Mesenteric fat pad (tissue), 1 donor: ENCODE data around the gene BTBD9. TPM values are rescaled to one million over a fixed set of nuclear protein-coding genes. Genes with fewer than 3 reads are reported as not detected.
"Not testable (repeated sequence)": the region's sequence is repeated elsewhere in the genome, so short reads cannot be mapped to it uniquely, and the experiment has no call there.

ENCODE experiments used
- DNase-seq: peaks from one replicate; pipeline ENCODE4 v3.0.0-alpha.2; 2020; ENCODE audit warnings: low spot score
- total RNA-seq: library from RNA; stranded (reverse); fragmentation: NEBNext Ultra II Directional; extraction: Animal tissue kit (Norgen Biotek cat#: 25700); gene quantifications from one replicate; pipeline ENCODE4 v1.2.1, GENCODE V29; 2021
- donor health status: DM: yes; HTN: yes; CAD: no.

Gene BTBD9
- total RNA-seq, 1 donor from 2014 or later = 15.6 TPM

GRCh38 chr6:38434051-38434450, 205.7 kb downstream of the BTBD9 start:
- no peak for DNase-seq

DNA sequence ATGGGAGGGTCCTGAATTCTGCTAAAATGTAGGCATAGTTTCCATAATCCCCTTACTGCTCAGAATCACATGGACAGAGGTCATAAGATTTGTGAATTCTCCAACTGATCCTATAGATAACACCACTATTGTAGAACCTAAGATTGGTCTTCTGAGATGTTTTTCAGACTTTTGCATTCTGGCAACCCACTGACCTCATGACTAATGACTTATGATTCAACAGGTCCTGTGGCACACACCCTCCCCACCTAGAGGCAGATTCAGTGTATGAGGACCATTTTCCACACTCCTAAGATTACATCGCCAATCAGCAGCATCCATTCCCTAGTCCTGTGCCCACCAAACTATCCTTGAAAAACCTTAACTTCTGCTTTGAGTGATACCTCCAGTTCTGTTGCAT, 207.2 kb downstream of the BTBD9 start:
- no peak for DNase-seq

GRCh38 chr6:38432079-38432478, 207.7 kb downstream of the BTBD9 start:
- no peak for DNase-seq

DNA sequence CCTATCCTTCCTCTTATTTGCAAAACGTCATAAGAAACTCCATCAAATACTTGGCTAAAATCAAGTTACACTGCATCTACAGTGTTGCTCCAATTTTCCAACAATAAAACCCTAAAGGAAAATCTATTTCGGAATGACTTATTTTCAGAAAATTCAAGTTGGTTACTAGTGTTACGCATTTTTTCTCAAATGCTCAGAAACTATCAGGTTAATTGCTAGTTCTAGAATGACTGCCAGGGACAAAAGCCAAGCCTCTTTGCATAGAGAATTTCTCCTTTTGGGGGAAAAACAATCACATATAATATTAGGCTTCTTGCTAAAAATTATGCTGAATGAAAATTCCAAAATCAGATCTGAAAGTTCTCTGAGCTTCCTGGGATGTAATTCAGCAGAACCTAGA, 210.2 kb downstream of the BTBD9 start:
- no peak for DNase-seq

- no peak for DNase-seq
Measured at GRCh38 chr6:38427492-38428210, 212.1 kb downstream of the BTBD9 start.

DNA sequence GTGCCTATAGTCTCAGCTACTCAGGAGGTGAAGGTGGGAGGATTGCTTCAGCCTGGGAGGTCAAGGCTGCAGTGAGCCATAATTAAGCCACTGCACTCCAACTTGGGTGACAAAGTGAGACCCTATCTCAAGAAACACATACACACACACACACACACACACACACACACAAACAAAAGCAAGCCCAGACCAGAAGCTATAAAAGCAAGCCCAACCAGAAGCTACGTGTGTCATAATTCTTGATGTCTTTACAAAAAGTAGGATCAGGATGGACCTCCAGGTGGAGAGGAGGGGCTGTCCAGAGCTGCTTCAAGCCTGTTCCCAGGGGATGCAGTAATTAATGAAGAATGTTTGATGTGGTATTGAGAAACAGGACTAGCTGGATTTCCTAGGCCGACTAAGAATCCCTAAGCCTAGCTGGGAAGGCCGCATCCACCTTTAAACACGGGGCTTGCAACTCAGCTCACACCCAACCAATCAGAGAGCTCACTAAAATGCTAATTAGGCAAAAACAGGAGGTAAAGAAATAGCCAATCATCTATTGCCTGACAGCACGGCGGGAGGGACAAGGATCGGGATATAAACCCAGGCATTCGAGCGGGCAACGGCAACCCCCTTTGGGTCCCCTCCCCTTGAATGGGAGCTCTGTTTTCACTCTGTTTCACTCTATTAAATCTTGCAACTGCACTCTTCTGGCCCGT, 213.8 kb downstream of the BTBD9 start:
- DNase-seq = not testable (repeated sequence)

GRCh38 chr6:38423746-38424145, 216.0 kb downstream of the BTBD9 start:
- no peak for DNase-seq

GRCh38 chr6:38420207-38420606, 219.5 kb downstream of the BTBD9 start:
- DNase-seq = no peak

- no peak for DNase-seq
Measured at GRCh38 chr6:38417521-38417920, 222.2 kb downstream of the BTBD9 start.

DNA sequence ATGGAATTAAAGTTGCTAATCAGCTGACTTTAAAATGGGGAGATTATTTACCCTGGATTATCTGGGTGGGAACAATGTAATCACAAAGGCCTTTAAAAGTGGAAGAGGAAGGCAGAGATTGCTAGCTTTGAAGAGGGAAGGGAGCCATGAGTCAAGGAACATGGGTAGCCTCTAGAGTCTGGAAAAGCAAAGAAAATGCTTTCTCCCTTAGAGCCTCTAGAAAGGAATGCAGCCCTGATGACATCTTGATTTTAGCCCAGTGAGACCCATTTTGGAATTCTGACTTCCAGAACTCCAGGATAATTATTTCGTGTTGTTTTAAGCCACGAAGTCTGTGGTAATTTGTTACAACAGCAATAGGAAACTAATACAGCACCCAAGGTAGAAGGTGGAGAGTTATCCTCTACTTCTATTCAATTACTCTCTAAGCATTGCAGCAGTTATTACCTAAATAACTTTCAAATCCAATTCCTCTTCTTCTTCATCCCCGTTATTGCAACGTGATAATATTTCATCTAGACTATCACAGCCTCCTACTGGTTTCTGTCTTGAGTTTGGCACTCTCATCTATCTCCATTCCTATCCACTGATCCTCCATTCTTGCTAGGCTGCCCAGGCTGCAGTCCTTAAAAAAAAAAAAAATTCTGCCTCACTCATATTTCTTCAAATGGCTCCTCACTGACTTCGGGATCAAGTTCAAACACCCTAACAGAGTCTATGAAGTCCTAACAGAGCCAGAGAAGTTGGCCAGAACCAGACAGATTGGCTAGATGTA, 224.3 kb downstream of the BTBD9 start:
- no peak for DNase-seq

GRCh38 chr6:38413102-38413800, 226.5 kb downstream of the BTBD9 start:
- no peak for DNase-seq

DNA sequence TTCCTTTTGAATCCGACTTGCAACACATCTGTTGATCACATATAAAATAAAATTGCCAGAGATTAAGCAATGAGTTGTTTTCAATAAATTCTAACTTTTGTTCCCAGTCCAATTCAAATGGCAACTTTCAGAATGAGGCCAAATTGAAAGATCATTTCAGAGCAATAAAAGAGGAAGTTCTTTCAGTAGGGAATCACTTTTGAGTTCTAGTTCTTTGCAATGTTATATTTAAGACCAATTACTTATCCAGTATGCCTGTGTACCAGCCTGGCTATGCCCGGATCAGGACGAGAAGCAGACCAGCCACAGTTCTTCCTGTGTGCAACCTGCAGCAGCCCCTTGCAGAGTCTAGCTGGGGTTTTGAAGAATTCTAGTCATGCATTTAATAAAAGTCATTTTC, 232.5 kb downstream of the BTBD9 start:
- DNase-seq = no peak

- no peak for DNase-seq
Measured at GRCh38 chr6:38406096-38406495, 233.6 kb downstream of the BTBD9 start.

DNA sequence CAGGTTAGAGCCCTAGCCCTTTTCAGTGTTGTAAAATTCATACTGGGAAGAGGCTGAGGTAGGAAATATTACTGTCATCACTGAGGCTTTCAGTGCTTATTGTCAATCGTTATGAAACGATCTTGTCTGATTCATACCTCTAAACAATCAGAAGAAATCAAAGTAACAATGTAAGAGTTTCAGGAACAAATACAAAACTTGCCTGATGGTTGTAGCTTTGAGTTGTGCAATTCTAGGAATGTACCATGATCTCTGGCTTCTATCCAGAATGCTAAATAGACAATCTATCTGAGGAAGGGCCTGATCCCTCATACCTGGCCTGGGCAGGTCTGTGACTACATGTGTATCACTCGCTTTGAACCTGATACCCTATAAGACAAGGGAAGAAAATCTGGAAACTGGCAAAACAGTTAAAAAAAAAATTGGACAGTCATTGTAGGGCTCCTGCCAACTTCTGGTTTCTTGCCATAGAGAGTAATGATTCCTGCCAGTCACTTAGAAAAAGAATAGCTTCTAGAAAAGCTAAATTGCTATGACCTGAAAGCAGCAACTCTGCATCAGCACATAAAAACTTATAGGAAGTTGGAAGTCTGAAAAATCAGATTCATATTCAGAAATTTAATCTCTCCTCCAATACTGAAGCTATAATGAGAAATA, 234.7 kb downstream of the BTBD9 start:
- DNase-seq = no peak

DNA sequence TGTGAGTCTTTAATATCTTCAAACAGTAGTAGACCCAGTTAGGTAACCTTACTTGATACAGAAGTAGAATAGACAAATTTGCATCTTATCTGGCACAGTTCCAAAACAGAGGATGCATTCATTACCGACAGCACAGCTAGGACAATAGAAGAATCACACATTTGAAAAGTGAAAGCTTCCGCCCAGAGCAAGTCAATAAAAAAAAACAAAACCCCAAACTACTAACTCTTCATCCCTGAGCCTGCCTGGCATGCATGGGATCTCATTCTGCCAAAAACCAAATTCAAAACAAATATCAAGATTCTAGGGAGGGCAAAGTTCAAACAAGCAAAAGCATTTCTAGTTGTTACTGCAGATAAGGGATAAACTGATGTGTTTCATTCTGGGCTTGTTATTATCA, 235.4 kb downstream of the BTBD9 start:
- DNase-seq = no peak

DNA sequence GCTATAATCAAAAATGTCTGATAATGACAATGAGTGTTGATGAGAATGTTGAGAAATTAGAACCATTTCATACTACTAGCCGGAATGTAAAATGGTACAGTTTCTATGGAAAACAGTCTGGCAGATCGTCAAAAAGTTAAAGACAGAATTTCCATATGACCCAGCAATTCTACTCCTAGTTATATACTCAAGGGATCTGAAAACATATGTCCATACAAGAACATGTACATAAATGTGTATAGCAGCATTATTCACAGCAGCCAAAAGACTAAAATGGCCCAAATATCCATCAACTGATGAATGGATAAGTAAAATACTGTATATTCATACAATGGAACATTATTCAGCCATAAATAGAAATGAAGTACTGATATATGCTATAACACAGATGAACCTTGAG, 236.2 kb downstream of the BTBD9 start:
- DNase-seq = no peak

DNA sequence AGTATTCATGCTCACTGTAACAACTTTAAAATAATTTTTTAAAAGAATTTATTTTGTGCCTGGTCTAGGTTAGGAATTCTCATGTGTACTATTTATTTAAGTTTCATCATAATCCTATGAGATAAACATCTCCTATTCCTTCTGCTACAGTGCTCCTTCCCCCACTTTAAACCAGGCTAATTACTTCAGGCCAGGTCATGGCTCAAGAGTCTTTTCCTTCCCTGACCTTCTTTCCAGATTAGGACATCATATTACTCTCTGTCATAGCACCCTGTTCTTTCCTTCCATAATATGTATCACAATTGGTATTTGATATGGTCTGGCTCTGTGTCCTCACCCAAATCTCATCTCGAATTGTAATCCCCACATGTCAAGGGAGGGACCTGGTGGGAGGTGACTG, 239.0 kb downstream of the BTBD9 start:
- no peak for DNase-seq

GRCh38 chr6:38400101-38400500, 239.6 kb downstream of the BTBD9 start:
- no peak for DNase-seq

DNA sequence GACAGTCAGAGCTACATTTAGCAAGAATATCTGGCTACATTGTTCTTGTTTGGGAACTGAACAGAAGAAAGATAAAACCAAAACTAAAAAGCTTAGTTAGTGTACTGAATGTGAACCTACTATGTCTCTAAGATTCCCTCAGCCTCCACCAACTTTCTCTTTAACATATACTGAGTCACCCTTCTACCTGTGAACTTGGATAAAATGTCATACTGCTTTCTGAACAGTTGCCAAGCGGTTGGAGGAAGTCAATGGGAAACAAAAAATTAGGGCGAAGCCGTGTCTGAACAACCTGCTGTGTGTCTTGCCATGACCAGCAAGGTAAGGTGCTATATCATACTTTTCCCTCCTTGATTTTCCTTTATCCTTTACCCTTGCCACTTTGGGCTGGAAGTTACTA, 243.5 kb downstream of the BTBD9 start:
- no peak for DNase-seq

- no peak for DNase-seq
Measured at GRCh38 chr6:38393986-38394385, 245.7 kb downstream of the BTBD9 start.
